ENCODE results near the gene ERAP2. TPM values are rescaled to one million over a fixed set of nuclear protein-coding genes. Genes with fewer than 3 reads are reported as not detected.

ERAP2 gene
- total and polyA plus RNA-seq, 10 of the 15 experiments (the other 5 are each of a cell fraction or from before 2014, with no cell fraction given) = 4.0 to 28.7 (median 11.7) TPM

GRCh38 chr5:96871686-96872085 is 4.6 kb upstream of the ERAP2 start (continued):
- TF ChIP-seq ATF2 (IDR thresholded peaks at IDR 0.05; ENCODE audit: low read length) = peak; percentile 47; the same call in 1 of the 2 replicates
- no peak for TF ChIP-seq ATF7 (IDR thresholded peaks at IDR 0.05; ENCODE audit: low read depth)
- TF ChIP-seq RFX5 (IDR thresholded peaks at IDR 0.05; ENCODE audit: low read depth, low read length) = no peak
- TF ChIP-seq PAX8 (IDR thresholded peaks at IDR 0.05) = 0 out of 2 replicates have a peak, but pooled peaks have one; percentile 14
- TF ChIP-seq ZNF687 (IDR thresholded peaks at IDR 0.05) = 0 out of 2 replicates have a peak, but pooled peaks have one; percentile 19
- TF ChIP-seq ZBTB40 (IDR thresholded peaks at IDR 0.05; ENCODE audit: borderline replicate concordance) = 0 out of 2 replicates have a peak, but pooled peaks have one; percentile 15
- 0 out of 2 replicates have a peak, but pooled peaks have one; percentile 12 for TF ChIP-seq BMI1 (IDR thresholded peaks at IDR 0.05; ENCODE audit: borderline replicate concordance)

Measured in GM12878 (cell line).